AG04449 (cell line): ENCODE results near the gene MARCHF4.
A peak's percentile ranks its signal among the peaks of the same experiment; 100 is the strongest.
"Not testable (repeated sequence)": the region's sequence is repeated elsewhere in the genome, so short reads cannot be mapped to it uniquely, and the experiment has no call there.

Experiments
- CTCF ChIA-PET: fragments of 350-600 bp; formaldehyde crosslinking; extraction: SDS; loops from one replicate; lab custom pipeline; 2021; ENCODE audit warnings: antibody characterized with exemption; lab: Yijun Ruan, JAX
- POLR2A ChIA-PET: fragments of 400-600, 350-600 bp; formaldehyde crosslinking; extraction: SDS; loops from one replicate; lab custom pipeline; 2020; ENCODE audit warnings: antibody characterized with exemption, inconsistent platforms; lab: Yijun Ruan, JAX
- DNase-seq: peaks from one replicate; pipeline ENCODE4 v3.0.0-alpha.2; 2010; ENCODE audit warnings: low read depth, low spot score
- H3K4me3 ChIP-seq: 2 replicates; pipeline ENCODE4 v1.5.1; 2011; ENCODE audit warnings: low read depth, mild to moderate bottlenecking, control low read depth, low read length
- TF ChIP-seq, protein P1 (sequence below): IDR thresholded peaks from one replicate; pipeline ENCODE4 v1.5.1; 2011; ENCODE audit warnings: mild to moderate bottlenecking, moderate library complexity, low read length, control low read depth, inconsistent platforms; ENCODE audit not compliant: insufficient read depth; ENCODE audit errors: missing control alignments

The MARCHF4 gene

DNA sequence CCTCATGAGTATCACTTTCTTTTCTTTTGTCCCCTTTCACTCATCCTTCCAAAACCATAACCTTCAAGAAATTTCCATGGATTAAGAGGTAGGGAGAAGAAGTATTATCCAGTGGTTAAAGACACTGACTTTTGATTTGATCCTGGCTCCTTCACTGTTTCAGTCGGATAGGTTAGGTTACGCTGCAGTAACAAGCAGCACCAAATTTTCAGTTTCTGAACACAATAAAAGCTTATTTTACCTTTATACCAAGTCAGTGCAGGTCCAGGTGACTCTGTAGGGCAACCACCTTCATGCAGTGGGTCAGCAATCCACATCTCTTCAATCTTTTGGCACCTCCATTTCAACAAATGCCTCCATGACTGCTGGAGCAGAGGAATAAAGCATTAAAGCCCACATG lies 15.0 kb upstream of the MARCHF4 start:
- no peak overlapping the region for H3K4me3 ChIP-seq
- TF ChIP-seq, protein P1, sequence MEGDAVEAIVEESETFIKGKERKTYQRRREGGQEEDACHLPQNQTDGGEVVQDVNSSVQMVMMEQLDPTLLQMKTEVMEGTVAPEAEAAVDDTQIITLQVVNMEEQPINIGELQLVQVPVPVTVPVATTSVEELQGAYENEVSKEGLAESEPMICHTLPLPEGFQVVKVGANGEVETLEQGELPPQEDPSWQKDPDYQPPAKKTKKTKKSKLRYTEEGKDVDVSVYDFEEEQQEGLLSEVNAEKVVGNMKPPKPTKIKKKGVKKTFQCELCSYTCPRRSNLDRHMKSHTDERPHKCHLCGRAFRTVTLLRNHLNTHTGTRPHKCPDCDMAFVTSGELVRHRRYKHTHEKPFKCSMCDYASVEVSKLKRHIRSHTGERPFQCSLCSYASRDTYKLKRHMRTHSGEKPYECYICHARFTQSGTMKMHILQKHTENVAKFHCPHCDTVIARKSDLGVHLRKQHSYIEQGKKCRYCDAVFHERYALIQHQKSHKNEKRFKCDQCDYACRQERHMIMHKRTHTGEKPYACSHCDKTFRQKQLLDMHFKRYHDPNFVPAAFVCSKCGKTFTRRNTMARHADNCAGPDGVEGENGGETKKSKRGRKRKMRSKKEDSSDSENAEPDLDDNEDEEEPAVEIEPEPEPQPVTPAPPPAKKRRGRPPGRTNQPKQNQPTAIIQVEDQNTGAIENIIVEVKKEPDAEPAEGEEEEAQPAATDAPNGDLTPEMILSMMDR: no peak
- no peak for DNase-seq
- CTCF ChIA-PET: interaction anchor here (8.2 kb wide), 1 partner anchor 16 kb away, joined by 71 read pairs; no protein-coding TSS in a partner anchor
- POLR2A ChIA-PET: no interaction called here

- no peak overlapping the region for H3K4me3 ChIP-seq
- ChIA-PET CTCF (no interaction called here), POLR2A (no interaction called here)
- TF ChIP-seq, protein P1: no peak
- no peak for DNase-seq
These were observed 13.2 kb upstream of the MARCHF4 start for GRCh38 chr2:216385478-216385877.

- H3K4me3 ChIP-seq, DNase-seq, POLR2A ChIA-PET: not testable (repeated sequence)
- CTCF ChIA-PET: interaction anchor here (1.5 kb wide), 1 partner anchor 20 kb away, joined by 8 read pairs; no protein-coding TSS in a partner anchor
These were observed 12.1 kb upstream of the MARCHF4 start for GRCh38 chr2:216384409-216384808.

DNA sequence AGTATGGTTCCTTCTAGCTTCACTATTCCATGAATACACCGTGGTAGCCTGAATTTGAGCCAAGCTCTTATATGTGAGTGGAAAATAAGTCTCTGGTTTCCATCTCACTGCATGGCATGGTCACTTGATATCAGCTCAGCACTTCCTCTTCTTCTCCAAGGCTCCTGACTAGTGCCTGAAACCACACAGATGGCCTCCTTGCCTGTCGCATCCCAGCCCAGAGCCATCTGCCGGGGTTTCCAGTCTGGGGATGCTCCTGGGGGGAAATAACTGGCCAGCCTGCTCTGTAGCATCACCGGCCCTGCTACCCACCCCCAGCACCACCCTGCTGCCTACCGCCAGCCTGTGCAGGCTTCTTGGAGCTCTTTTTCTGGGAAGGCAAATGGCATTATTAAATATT lies 7.7 kb upstream of the MARCHF4 start:
- TF ChIP-seq, protein P1: no peak
- ChIA-PET POLR2A (no interaction called here), CTCF (interaction anchor here (1.0 to 1.4 kb wide), 3 partner anchors 24 to 31 kb away, joined by 3 to 14 read pairs (median 3); no protein-coding TSS in a partner anchor)
- no peak overlapping the region for H3K4me3 ChIP-seq
- DNase-seq: no peak

DNA sequence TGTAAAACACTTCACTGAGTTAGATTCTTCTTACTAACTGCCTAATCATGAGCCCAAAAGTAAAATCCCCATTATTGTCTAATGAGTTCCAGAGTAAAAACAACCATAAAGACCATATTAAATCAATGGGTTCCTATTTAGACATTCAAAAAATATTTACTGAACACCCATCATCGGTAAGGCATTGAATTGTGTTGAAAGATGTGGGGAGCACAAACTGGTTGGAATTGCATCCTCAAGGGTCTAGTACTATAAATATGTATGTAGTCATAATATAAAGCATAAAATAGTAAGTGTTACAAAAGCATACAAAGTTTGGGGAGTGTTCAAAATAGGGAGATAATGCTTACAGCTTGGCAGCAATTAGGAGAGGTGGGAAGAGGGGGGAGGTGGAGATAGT lies 3.0 kb upstream of the MARCHF4 start:
- DNase-seq: no peak
- TF ChIP-seq, protein P1: no peak
- POLR2A ChIA-PET: no interaction called here
- no peak overlapping the region for H3K4me3 ChIP-seq
- CTCF ChIA-PET: interaction anchor here (4.1 kb wide), 1 partner anchor 28 kb away, joined by 25 read pairs; no protein-coding TSS in a partner anchor

GRCh38 chr2:216373896-216374295 lies 1.6 kb upstream of the MARCHF4 start:
- no peak for DNase-seq
- no peak overlapping the region for H3K4me3 ChIP-seq
- CTCF ChIA-PET: interaction anchor here (0.6 to 3.1 kb wide), 3 partner anchors 27 to 190 kb away, joined by 3 to 9 read pairs (median 3); no protein-coding TSS in a partner anchor
- POLR2A ChIA-PET: interaction anchor here (0.6 to 1.9 kb wide), 7 partner anchors 16 to 156 kb away, joined by 3 to 13 read pairs (median 5); partner anchors contain the start of genes RPL37A and SMARCAL1
- TF ChIP-seq, protein P1: no peak

DNA sequence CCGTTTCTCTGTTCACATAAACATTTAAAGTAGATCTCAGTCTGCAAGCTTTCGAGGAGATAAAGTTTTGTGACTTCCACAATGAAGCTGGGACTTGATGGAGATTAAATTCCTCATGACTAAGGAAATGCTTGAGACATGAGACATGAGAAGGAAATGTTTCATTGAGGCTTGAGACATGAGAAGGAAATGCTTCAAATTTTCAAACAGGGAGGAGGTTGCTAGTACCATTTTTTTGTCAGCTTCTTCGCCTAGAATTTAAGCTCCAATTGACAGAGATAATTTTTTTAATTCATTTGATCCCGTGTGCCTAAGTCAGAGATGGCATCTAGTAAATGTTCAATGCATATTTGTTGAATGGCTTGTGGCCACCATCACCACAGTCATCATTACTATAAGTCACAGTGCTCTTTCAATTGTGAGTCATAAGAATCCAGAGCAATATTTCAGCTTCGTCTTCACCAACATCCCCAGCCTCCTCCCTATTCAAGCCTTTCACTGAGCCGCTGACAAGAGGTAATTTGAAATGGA lies 543 bp upstream of the MARCHF4 start:
- POLR2A ChIA-PET: interaction anchor here (0.6 to 2.1 kb wide), 15 partner anchors 10 to 178 kb away, joined by 3 to 13 read pairs (median 5); partner anchors contain the start of genes RPL37A and SMARCAL1
- DNase-seq: peak; percentile 84
- TF ChIP-seq, protein P1: no peak

More for the DNA sequence above, 543 bp upstream of the MARCHF4 start:
- CTCF ChIA-PET: interaction anchor here (2.0 to 3.1 kb wide), 2 partner anchors 10 to 32 kb away, joined by 6 to 9 read pairs; no protein-coding TSS in a partner anchor
- peak overlapping the region; percentile 75 for H3K4me3 ChIP-seq
